Fibroblast of skin of back (primary cell): ENCODE measurements around the gene C6orf15.

Experiments
- DNase-seq: peaks from one replicate; pipeline ENCODE4 v3.0.0-alpha.2; 2013

Gene C6orf15

DNA sequence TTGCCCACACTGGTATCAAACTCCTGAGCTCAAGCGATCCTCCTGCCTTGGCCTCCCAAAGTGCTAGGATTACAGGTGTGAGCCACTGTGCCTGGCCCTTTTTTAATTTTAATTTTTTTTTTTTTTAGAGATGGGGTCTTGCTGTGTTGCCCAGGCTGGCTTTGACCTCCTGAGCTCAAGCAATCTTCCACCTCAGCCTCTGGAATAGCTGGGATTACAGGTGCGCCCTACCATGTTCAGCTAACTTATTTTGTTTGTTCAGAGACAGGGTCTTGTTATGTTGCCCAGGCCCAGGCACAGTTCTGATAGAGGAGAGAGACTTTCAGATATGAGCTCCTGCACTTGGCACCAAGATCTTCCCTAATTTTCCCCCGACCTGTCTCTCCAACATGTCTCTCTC, 18.4 kb upstream of the C6orf15 start:
- no peak for DNase-seq

DNA sequence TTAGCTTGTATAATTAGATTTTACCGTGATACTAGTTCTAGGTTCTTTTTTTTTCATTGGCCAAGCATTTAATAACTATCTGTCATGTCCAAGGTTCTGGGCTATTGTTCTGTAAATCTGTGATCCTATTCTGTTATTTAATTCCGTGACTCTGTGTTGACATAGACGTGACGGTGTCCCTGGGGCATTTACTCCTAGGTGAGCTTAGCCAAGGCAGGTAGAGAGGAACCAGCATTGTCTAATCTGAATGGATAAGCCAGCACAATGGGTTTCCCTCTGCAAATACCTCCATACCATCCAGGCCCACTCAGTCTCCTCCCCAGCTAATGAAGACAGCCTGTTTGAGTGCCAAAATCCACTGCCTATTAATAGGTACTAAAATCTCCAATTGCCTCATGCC, 16.8 kb upstream of the C6orf15 start:
- no peak for DNase-seq

DNA sequence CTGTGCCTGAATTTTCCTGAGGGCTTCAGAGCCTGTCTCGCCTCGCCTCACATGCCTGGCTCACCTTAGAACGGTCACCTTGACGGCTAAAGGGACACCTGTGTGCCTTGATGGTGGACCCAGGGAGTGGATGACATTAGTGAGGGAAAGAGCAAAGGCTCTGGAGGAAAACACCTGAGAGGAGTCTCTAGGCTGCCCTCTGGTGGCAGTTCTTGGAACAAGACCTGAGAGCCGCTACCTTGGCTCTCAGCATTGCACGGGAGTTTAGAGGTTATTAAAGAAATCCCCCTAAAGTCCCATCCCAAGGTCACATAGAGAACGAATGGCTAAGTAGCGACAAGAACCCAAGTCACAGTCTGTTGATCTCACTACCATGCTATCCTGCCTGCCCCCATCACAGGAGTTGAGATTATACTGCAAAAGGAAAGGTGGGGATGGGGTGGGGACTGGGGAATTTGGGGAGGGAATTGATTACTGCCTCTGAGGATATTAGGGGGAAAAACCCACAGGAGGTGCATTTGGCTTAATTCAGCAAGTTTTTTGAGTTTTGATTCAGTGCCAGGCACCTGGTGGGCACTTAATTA, 15.8 kb upstream of the C6orf15 start:
- DNase-seq, result peak; percentile 30

DNA sequence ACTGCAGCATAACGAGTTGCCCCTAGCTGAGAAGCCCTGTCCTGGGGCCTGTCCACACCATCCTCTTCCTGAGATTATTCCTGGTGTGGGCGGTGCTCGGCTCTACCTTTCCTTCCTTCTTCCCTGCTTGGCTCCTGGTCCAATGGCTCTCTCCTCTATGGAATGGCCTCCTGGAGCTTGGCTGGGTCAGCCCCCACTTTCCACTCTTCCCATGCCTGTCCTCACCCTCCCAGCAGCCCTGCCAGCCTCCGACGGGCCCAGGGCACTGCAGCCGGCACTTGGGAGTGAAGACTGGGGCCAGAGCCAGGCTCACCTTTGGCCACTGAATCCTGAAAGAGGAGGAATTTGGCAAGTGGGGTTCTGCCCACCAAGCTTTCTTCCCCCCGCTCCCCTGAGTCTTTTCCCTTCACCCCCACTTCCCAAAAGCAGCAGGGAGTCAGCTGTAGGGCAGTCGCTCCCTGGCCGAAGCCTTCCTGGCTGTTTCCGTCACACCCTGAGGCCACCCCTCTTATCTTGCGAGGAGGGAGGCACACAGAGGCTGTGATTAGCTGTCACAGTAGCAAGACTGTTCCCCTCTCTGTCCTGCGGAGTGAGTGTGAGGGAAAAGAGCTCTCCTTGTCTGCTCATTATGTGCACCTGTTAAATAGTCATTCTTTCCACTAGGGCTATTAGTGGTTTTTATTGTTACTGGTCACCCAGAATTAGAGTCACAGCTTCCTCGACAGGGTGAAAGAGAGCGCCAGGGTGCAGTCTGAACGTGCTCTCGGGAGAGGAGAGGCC, 14.2 kb upstream of the C6orf15 start:
- DNase-seq, result no peak

DNA sequence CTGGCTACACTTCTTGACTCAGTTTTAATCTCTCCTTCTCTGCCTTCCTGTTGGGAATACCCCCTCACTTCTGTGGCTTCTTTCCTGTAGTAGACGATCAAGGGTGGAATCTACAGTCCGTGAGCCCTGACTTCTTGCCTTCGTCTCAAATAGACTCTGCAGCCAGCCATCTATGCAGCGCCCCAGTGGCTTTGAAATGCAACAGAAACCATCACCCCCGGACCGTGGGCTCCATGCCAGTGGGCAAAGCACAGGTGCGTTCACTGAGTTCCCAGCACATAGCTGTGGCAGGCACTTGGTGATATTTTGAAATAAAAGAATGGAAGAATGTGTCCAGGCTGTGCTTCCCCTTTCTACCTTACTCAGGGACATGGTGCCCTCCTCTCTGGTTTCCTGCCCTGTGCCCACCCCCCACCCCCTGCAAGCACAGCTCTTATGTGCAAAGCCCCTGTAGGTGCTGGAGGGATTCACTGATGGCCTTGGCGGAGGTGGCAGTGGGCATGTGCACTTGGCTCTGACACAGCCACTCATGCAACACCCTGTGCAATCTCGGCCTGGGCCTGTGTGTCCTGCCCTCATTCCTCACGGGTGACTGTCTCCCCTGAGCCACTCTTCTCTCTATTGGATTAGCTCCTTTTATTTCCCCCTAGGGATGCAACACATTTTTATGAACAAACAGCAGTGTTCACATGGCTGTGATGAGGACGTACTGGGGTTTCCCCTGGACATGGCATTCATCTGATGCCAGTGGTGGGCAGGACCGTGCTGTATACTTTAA, 13.4 kb upstream of the C6orf15 start:
- DNase-seq, result peak; percentile 90

DNA sequence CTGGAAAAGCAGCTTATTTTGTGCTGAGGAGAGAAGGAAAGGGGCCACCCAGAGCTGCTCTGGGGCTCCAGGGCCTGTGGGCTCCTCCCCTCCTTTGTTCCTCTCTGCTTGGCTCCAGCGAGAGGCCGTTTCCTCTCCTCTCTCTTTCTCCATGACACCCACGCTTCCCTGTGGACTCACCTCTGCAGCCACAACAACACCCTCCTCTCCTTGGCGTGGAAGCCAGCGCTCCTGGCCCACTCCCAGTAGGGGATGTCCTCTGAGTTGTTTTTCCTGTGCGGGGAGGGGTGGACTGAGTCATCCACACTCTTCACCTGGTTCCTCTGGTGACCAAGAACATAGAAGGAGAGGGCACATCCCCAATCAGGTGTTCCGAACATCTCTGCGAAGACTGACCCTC, 12.8 kb upstream of the C6orf15 start:
- no peak for DNase-seq

DNA sequence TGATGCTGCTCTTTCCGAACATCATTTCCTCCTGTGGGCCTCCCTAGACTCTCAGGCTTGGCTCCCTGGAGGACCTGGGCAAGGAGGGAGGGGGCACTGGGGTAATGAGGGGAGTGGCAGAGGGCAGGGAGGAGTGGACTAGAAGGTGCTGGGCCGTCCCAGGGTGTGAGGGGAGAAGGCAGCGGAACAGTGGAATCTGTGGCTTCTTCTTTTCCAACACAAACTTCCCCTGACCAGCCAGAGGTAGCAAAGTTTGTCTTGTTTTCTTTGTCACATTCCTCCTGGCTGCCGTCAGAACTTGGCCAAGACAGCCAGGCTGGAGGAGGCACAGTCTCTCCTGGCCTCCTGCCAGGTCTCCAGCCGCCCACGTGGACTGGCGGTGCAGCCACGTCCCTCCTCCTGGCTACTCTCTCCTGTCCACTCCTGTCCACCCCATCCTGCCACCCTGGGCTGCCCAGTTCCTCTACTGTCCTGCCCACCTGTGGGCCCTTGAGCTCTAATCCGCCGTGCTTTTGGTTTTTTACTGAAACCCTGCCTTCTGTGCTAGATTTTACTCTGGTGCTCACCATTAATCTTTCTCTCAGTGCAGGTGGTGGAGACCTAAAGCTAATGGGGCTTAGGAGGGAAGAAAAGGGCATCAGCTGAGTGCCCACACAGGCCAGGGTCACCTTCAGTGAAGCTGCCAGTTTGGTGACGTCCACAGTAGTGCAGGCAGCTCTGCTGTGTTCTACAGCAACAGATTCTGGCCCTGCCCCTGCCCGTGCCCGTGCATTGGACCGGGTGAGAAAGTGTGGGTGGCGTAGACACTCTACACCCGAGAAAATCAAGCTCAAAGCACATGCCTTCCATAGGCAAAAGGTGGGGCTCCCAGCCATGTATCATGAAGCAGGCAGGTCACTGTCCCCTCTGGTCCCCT, 10.7 kb upstream of the C6orf15 start:
- peak; percentile 92 for DNase-seq

DNA sequence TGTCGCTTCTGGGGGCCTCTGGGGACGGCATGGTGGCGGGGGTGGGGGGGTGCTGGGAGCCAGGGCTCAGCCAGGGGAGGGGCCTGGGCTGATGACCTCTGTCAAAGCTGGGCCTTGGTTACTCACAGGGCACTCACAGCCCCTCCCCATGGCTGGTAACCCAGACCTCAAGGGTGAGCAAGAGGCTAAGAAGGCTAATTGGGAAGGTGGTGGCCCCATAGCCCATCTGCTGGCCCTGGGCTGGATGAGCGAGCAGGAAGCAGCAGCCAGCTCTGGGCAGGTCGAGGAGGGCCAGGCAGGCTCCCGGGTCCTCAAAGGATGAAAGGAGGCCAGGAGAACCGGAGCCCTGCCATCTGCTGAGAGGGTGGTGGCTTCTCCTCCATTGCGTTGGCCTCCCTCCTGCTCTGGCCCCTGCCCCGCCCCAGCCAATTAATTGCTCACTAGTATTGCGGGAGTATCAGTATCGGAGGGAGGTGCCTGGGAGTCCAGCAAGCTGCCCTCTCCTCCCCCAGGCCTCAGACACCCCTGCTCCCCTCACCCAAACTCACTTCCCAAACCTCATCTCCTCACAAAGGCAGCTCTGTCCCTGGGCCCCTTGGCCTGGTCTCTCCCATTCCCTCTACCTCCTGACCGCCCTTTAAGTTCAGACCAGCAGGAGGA, 8.9 kb upstream of the C6orf15 start:
- no peak for DNase-seq

DNA sequence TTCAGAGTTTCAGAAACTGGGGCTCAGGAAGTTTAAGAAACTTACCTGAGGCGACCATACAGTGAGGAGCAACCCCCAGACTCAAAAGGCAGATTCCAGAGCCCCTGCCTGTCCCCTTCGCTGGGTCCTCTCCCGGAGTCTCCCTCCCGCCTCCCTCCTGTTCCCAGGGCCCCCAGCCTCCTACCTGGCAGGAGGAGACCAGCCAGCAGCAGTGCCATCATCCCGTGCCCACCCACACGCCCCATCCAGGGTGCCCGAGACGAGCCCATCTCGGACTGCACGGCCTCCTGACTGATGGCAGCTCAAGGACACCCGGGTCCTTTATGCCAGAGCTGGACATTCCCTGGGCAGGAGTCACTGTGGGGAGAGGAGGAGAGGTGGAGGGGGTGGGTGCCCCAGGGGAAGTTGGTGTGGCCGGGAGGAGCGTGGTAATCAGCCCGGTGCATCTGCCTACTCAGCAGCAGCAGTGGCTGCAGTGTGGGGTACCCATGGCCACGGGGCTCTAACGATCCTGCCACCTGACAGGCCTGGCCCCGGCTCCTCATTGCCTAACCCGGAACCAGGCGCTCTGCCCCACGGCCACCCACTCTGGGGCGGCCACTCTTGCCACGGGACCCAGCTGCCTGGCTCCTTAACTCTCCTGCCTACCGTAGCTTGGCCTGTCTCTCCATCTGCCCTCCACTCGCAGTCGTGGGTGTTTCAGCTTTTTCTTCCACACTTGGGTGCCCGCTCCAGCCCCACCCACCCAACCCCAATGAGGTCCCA, 8.0 kb upstream of the C6orf15 start, which contains the start of gene CDSN:
Gene CDSN, minus strand, starts transcription at position 296 of the 765 bp plus-strand sequence. Its CDS starts 27 bp downstream, at position 269.
- no peak for DNase-seq

DNA sequence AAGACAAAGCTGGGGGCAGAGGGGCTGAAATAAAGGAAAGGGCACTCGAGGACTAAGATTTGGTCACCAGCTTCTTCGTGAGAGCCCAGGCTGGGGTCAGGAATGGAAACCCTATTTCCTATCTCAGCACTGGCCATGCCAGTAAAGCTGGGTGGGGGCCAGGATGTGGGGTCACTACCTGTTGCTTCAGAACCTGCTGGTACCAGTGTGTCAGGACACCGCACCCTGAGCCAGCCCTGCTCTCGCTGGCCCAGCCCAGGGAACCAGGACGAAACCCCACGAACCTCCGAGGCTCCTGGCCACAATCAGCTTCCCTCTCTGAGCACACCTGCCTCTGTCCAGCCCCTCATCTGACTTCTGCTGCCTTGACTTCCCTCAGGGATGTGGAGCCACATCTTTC, 5.8 kb upstream of the C6orf15 start:
- no peak for DNase-seq

DNA sequence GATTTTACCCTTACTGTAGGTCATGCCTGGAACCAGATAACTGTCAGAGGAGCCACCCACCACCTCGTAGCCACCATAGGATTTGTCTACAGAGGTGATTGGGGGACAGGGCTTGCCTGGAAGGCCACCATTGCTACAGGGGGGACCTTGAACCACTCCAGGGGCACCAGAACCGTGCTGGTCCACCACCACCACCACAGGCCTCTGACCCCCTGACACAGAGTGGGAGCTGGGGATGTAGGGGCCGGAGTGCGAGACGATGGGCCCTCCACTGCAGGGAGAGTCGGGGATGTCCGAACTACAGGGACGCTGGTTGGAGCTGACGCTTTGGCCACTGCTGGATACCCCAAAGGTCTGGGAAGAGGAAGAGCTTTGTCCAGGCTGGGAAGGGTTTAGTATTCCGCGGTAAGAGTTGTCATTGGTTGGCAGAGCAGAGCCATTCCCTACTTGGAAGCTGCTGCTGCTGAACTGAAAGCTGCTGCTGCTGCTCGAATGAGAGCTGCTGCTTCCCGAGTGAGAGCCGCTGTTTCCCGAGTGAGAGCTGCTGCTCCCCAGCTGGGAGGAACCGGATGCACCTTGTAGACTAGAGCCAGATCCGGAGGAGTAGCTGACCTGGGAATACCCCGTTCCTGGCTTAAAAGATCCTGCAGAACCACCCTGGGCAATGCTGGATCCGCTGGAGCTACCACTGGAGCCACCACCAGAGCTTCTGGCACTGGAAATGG, 4.4 kb upstream of the C6orf15 start:
- no peak for DNase-seq

DNA sequence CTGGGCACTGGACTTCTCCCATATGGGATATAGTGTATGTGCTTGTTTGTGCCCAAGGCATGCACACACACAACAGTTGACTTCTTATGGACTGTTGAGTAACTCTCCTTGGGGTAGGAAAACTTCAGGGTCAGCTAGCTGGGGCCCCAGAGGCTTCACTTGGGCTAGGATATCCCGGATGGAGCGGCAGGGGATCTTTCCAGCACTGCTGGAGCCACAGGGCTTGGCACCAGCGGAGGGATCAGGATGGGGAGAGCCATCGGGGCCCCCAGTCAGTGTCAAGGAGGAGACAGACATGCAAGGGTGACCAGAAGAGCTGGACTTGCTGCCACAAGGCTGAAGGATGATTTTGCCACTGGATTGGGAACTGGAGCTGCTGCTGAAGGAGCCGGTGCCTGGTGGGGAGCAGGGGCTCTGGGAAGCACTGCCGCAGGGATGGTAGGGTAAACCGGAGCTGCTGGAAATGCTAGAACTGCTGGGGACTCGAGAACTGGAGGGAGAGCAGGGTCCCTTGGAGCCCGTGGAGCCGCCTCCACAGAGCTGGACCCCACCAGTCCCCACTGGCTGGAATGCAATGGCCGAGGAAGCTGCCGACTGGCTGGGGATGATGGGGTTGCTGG, 3.7 kb upstream of the C6orf15 start:
- DNase-seq, result no peak

DNA sequence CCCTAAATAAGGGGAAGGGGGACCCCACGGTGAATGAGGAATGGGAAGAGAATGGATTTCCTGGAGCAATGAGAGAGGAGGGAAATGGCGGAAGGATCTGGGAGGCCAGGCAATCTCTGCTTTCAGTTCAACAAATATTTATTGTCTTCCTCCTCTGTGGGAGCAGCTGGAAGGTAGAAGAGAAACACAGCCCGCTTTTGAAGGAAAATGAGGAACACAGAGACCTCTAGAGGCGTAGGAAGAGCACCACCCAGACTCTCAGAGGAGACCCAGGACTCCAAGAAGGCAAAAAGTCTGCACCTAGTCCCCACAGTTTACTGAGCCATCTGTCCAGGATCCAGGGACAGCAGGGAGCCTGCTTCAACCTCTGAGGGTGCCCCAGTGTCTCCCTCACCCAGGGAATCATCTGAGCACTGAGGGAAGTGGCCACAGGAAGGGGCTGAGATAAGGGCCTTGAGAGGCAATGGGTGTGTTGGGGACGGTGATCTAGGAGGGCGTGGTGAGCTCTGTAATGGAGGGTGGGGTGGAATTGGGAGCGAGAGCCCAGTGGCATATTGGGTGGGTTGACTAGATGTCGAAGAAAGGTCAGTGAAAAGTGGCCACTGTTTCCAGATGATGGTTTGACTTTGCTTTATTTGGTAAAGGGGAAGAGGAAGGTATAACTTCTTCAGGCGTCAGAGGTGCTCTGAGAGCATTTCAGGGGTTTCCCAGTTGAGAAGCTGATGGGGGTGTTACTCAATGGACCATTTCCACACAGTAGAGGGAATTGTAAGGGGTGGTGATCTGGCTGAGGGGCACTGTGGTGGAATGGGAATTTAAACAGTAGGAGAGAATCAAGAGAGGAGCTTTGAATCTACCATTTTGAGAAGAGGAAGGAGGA, 2.8 kb upstream of the C6orf15 start:
- DNase-seq, result peak; percentile 50

DNA sequence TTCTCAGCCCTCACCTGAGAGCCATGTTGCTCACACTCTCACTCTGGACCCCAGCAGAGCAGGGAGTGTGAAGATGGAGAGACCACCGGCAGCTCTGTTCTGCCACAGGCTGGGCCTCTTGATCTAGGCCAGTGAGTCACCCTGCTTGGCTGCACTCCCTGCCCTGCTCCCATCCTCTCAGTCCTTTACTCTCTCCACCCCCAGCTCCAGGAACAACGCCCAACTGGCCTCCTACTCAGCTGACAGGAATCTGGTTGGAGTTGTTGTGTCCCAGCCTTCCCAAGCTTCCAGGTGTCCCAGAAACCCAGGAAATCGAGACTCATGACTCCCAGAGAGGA, 2.1 kb upstream of the C6orf15 start, which contains the start of gene PSORS1C1:
Gene PSORS1C1, plus strand, starts transcription at position 260 of the 338 bp plus-strand sequence. CDS start 14,833 bp downstream, outside the sequence.
- DNase-seq, result peak; percentile 98

DNA sequence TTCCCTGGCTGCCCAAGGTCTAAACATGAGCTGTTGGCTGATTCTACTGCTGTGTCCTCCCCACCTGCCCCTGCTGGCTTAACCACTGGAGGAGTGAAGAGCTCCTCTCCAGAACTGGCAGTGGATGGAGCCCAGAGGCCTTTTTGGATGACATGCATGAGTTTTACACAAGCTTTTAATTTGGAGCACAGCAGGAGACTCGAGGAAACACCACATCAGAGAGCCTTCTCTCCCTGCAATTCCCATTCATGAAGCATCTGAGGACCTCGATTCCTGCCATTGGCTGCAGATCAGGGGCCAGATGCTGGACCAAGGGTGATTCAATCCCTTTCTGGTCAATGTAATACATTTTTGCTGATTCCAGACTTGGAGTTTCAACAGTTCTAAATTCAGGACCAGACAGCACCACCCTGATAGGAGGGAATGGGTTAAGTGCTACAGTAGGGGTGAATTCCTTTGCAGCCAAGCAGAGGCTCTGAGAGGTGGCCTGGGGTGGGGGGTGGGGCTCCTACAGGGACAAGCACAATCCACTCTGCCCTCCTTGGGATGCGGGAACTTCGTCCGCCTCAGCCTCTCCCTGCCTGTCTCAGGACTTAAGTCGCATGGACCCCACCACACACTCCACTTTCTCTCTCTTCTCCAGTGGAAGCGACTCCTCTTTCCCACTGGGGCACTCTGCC, 1.6 kb upstream of the C6orf15 start:
- DNase-seq, result peak; percentile 66

DNA sequence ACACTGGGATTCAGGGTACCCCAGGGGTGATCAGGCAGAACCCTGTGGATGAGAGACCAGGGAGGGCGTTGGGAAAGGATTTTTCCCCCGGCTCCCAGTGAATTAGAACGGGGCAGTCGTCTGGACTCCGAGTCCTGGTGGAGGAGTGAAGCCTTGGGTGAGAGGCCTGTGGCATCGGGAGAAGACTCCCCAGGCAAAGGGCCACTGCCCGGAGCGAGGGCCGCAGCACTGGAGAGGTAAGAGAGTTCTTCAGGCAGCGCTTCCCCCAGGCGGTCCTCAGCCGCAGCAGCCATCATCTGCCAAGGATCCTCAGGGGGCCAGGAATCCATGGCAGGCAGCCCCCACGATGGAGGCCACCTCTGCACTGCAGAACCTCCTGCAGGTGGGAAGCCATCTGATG, 663 bp downstream of the C6orf15 start:
- no peak for DNase-seq

DNA sequence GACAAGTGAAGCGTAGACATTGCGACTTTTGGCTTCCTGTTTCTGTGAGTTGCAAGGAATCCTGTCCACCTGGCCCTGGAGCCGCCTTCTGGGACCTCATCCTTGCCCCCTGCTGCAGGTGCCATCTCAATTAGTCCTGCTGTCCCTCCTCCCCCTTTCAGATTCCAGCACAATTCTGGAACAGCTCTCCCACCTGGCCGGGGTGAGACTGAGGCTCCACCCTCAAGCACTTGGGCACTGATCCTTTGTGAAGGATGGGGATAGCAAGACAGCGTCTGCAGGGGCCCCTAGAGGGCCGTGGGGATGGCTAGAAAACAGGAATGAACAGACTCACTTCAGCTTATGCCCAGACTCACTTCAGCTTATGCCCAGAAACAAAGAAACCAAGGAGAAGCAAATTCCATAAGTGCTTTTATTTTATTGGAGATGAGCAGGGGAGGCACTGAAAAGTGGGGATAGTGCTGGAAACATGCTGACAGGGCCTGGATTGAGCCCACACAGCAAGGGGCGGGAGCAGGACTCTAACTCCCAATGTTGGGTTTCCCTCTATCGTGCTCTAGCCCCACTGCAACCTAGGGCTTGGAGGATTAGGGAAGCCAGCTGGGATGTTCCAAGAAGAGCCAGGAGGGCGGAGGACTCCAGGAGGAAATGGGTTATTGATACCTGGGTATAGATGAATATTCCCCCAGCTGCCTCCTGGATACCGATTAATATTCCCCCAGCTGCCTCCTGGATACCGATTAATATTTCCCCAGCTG, 1.4 kb downstream of the C6orf15 start:
- DNase-seq, result no peak
